Vagina (tissue), 2 donors: ENCODE results near the gene KDM1B. TPM values are rescaled to one million over a fixed set of nuclear protein-coding genes. Genes with fewer than 3 reads are reported as not detected.
"Not testable (repeated sequence)": the region's sequence is repeated elsewhere in the genome, so short reads cannot be mapped to it uniquely, and the experiment has no call there.

Experiments used
- DNase-seq, 2 donors: peaks; one replicate each; pipeline ENCODE4 v3.0.0-alpha.2; 2017; ENCODE audit errors: extremely low spot score in 2 of 2
- H3K27ac ChIP-seq: fragments of 200-600 bp; sonication (generic); one replicate; pipeline ENCODE4 v1.5.1; 2019
- H3K27me3 ChIP-seq: fragments of 200-600 bp; sonication (generic); one replicate; pipeline ENCODE4 v1.5.1; 2019
- H3K36me3 ChIP-seq, 2 donors: fragments of 200-600 bp; sonication (generic); one replicate each; pipeline ENCODE4 v1.5.1; 2017 to 2019
- H3K4me1 ChIP-seq: fragments of 200-600 bp; sonication (generic); one replicate; pipeline ENCODE4 v1.5.1; 2019
- H3K4me3 ChIP-seq, 2 donors: fragments of 200-600 bp; sonication (generic); 1 replicate in 1 of 2; 2 replicates in 1 of 2; pipeline ENCODE4 v1.5.1; 2016 to 2019
- H3K9me3 ChIP-seq: fragments of 200-600 bp; sonication (generic); one replicate; pipeline ENCODE4 v1.5.1; 2019
- POLR2A ChIP-seq, 2 donors: fragments of 450-650 bp; IDR thresholded peaks; one replicate each; pipeline ENCODE4 v1.6.1; 2017; ENCODE audit warnings: antibody characterized with exemption in 2 of 2, mild to moderate bottlenecking in 2 of 2, moderate library complexity in 2 of 2
- POLR2AphosphoS5 ChIP-seq, 2 donors: sonication (generic); formaldehyde crosslinking; IDR thresholded peaks; one replicate each; pipeline ENCODE4 v1.9.0; 2017; ENCODE audit warnings: antibody characterized with exemption in 2 of 2, mild to moderate bottlenecking in 2 of 2, low read depth in 1 of 2; ENCODE audit not compliant: insufficient read depth in 1 of 2
- intact Hi-C: fragments of 100-400 bp; cut with DNase I; formaldehyde crosslinking; loops from one replicate; pipeline ENCODE4 v1.15.1; 2023
- total RNA-seq: library from RNA; depleted of rRNA; stranded (reverse); fragments of >200 nt; gene quantifications from one replicate; pipeline ENCODE4 v1.2.3, GENCODE V29; 2016
- TF ChIP-seq, protein P1 (sequence below), 3 experiments: fragments of 450-650 bp in 2 of 3; fragments of 200-600 bp in 1 of 3; sonication (generic) in 1 of 3; IDR thresholded peaks; one replicate each; pipeline ENCODE4 v1.5.1; 2017 to 2019; ENCODE audit warnings: antibody characterized with exemption in 3 of 3, mild to moderate bottlenecking in 2 of 3, moderate library complexity in 2 of 3

The KDM1B gene
- total RNA-seq, 1 donor from 2014 or later = 20.6 TPM

DNA sequence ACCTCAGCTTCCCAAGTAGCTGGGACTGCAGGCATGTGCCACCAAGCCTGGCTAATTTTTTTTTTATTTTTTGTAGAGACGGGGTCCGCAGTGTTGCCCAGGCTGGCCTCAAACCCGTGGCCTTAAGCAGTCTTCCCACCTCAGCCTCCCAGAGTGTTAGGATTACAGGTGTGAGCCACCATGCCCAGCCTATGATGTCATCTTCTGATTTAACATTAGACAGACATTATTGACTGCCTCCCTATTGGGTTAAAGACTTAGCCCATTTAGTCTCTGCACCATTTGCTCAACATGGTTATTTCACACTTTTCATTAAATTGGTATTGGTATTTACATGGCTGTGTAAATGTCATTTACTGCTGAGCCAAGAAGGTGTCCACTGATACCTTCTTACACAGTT, 63.0 kb downstream of the KDM1B start:
- no peak overlapping the region for H3K27ac ChIP-seq
- H3K36me3 ChIP-seq = peaks cover 0 to 30% of the 10 kb centered on the region in 2 donors

DNA sequence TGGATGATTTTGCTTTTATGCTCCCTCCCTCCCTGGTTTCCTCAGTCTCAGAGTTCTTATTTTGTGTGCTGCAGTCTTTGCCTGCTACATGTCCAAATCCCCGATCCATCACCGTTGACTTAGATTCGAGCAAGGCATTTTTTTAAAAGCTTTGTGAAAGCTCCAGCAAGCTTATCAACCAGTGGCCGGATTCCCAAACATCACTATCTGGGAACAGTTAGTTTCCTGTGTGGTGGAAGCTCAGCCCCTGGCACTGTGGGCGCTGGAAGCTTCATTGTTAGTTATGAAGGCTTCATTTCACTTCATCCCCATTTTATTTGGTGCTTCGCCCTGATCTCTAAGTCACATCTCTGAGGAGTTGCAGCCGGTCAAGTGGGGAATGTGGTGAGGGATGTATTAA, 64.4 kb downstream of the KDM1B start:
- intact Hi-C loops = no loop called here
- Histone ChIP-seq H3K9me3 (no peaks in the 10 kb centered on the region), H3K4me1 (no peaks in the 10 kb centered on the region), H3K36me3 (peaks cover 0 to 34% of the 10 kb centered on the region in 2 donors), H3K4me3 (no peak overlapping the region), H3K27ac (no peak overlapping the region), H3K27me3 (no peaks in the 10 kb centered on the region)
- DNase-seq = no peak
- TF ChIP-seq, protein P1, sequence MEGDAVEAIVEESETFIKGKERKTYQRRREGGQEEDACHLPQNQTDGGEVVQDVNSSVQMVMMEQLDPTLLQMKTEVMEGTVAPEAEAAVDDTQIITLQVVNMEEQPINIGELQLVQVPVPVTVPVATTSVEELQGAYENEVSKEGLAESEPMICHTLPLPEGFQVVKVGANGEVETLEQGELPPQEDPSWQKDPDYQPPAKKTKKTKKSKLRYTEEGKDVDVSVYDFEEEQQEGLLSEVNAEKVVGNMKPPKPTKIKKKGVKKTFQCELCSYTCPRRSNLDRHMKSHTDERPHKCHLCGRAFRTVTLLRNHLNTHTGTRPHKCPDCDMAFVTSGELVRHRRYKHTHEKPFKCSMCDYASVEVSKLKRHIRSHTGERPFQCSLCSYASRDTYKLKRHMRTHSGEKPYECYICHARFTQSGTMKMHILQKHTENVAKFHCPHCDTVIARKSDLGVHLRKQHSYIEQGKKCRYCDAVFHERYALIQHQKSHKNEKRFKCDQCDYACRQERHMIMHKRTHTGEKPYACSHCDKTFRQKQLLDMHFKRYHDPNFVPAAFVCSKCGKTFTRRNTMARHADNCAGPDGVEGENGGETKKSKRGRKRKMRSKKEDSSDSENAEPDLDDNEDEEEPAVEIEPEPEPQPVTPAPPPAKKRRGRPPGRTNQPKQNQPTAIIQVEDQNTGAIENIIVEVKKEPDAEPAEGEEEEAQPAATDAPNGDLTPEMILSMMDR (IDR thresholded peaks at IDR 0.05) = no peak
- TF ChIP-seq POLR2AphosphoS5 (IDR thresholded peaks at IDR 0.05; ENCODE audit: insufficient read depth in 1 of 2, low read depth in 1 of 2) = no peak
- TF ChIP-seq POLR2A (IDR thresholded peaks at IDR 0.05) = no peak

More for the DNA sequence above, 63.0 kb downstream of the KDM1B start:
- H3K27me3 ChIP-seq = no peaks in the 10 kb centered on the region
- H3K4me3 ChIP-seq = no peak overlapping the region
- H3K9me3 ChIP-seq = no peaks in the 10 kb centered on the region
- TF ChIP-seq POLR2A (IDR thresholded peaks at IDR 0.05) (no peak), POLR2AphosphoS5 (IDR thresholded peaks at IDR 0.05; ENCODE audit: insufficient read depth in 1 of 2, low read depth in 1 of 2) (no peak)
- TF ChIP-seq, protein P1 (IDR thresholded peaks at IDR 0.05) = no peak
- DNase-seq = no peak
- no peaks in the 10 kb centered on the region for H3K4me1 ChIP-seq
- intact Hi-C loops = no loop called here

DNA sequence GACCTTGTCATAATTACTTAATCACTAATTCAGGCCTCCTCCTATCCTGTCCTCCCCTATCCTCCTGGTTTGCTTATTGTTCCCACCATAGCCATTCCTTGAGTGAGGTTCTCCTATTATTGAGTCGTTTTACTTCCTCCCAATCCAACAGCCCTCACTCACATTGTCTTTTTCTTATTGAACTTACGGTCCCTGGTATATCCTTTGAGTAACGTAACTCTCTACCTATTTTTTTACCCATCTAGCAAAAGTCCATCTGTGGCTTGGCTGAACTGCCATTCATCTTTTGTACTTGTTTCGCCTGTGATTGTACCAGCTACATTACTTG, 66.0 kb downstream of the KDM1B start:
- H3K36me3 ChIP-seq = peaks cover 0 to 31% of the 10 kb centered on the region in 2 donors
- intact Hi-C loops = no loop called here

DNA sequence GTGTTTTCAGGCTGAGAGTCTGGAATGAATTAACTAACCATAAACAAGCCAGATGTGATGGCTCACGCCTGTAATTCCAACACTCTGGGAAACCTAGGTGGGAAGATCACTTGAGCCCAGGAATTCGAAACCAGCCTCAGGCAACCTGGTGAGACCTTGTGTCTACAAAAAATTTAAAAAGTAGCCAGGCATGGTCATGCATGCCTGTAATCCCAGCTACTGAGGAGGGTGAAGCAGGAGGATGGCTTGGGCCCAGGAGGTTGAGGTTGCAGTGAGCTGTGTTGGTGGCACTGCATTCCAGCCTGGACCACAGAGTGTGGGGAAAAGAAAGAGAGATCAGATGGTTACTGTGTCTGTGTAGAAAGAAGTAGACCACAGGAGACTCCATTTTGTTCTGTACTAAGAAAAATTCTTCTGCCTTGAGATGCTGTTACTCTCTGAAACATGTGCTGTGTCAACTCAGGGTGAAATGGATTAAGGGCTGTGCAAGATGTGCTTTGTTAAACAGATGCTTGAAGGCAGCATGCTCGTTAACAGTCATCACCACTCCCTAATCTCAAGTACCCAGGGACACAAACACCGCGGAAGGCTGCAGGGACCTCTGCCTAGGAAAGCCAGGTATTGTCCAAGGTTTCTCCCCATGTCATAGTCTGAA, 71.4 kb downstream of the KDM1B start:
- H3K4me1 ChIP-seq, H3K27ac ChIP-seq, intact Hi-C loops, H3K4me3 ChIP-seq, H3K9me3 ChIP-seq, DNase-seq, H3K27me3 ChIP-seq: not testable (repeated sequence)
- peaks cover 5 to 47% of the 10 kb centered on the region in 2 donors for H3K36me3 ChIP-seq

More for the DNA sequence above, 66.0 kb downstream of the KDM1B start:
- Histone ChIP-seq H3K27ac (no peak overlapping the region), H3K4me1 (no peaks in the 10 kb centered on the region), H3K27me3 (no peaks in the 10 kb centered on the region), H3K4me3 (no peak overlapping the region), H3K9me3 (no peaks in the 10 kb centered on the region)
- no peak for DNase-seq
- TF ChIP-seq, protein P1 (IDR thresholded peaks at IDR 0.05) = no peak
- TF ChIP-seq POLR2AphosphoS5 (IDR thresholded peaks at IDR 0.05; ENCODE audit: insufficient read depth in 1 of 2, low read depth in 1 of 2) = no peak
- no peak for TF ChIP-seq POLR2A (IDR thresholded peaks at IDR 0.05)

DNA sequence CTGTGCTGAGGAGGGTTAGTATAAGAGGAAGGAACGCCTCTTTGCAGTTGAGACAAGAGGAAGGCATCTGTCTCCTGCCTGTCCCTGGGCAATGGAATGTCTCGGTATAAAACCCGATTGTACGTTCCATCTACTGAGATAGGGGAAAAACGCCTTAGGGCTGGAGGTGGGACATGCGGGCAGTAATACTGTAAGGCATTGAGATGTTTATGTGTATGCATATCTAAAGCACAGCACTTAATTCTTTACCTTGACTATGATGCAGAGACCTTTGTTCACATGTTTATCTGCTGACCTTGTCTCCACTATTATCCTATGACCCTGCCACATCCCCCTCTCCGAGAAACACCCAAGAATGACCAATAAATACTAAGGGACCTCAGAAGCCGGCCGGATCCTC, 71.9 kb downstream of the KDM1B start:
- H3K4me3 ChIP-seq, intact Hi-C loops, H3K27ac ChIP-seq, DNase-seq, H3K9me3 ChIP-seq, H3K27me3 ChIP-seq, H3K4me1 ChIP-seq: not testable (repeated sequence)
- H3K36me3 ChIP-seq = peaks cover 5 to 49% of the 10 kb centered on the region in 2 donors

DNA sequence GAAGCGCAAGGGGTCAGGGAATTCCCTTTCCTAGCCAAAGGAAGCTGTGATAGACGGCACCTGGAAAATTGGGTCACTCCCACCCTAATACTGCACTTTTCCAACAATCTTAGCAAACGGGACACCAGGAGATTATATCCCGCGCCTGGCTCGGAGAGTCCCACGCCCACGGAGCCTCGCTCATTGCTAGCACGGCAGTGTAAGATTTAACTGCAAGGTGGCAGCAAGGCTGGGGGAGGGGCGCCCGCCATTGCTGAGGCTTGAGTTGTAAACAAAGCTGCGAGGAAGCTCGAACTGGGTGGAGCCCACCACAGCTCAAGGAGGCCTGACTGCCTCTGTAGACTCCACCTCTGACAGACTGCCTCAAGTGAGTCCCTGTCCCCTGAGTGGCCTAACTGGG, 73.4 kb downstream of the KDM1B start:
- H3K4me1 ChIP-seq, DNase-seq, H3K27ac ChIP-seq, H3K9me3 ChIP-seq, H3K4me3 ChIP-seq, intact Hi-C loops, H3K27me3 ChIP-seq: not testable (repeated sequence)
- H3K36me3 ChIP-seq = peaks cover 5 to 49% of the 10 kb centered on the region in 2 donors

DNA sequence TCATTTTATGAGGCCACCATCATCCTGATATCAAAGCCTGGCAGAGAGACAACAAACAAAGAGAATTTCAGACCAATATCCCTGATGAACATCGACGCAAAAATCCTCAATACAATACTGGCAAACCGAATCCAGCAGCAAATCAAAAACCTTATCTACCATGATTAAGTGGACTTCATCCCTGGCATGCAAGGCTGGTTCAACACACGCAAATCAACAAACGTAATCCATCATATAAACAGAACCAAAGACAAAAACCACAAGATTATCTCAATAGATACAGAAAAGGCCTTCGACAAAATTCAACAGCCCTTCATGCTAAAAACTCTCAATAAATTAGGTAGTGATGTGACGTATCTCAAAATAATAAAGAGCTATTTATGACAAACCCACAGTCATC, 76.6 kb downstream of the KDM1B start:
- H3K9me3 ChIP-seq, intact Hi-C loops, H3K4me1 ChIP-seq, H3K27me3 ChIP-seq, H3K4me3 ChIP-seq, DNase-seq, H3K27ac ChIP-seq: not testable (repeated sequence)
- H3K36me3 ChIP-seq = peaks cover 5 to 61% of the 10 kb centered on the region in 2 donors

DNA sequence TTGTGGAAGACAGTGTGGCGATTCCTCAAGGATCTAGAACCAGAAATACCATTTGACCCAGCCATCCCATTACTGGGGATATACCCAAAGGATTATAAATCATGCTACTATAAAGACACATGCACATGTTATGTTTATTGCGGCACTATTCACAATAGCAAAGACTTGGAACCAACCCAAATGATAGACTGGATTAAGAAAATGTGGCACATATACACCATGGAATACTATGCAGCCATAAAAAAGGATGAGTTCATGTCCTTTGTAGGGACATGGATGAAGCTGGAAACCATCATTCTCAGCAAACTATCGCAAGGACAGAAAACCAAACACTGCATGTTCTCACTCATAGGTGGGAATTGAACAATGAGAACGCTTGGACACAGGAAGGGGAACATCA, 78.5 kb downstream of the KDM1B start:
- intact Hi-C loops, H3K4me1 ChIP-seq: not testable (repeated sequence)

More for the DNA sequence above, 78.5 kb downstream of the KDM1B start:
- DNase-seq, H3K4me3 ChIP-seq, H3K27me3 ChIP-seq, H3K9me3 ChIP-seq, H3K27ac ChIP-seq: not testable (repeated sequence)
- H3K36me3 ChIP-seq = peaks cover 2 to 49% of the 10 kb centered on the region in 2 donors
